Left lung (tissue), 10 donors: ENCODE data around the gene GPSM3. TPM values are rescaled to one million over a fixed set of nuclear protein-coding genes. Genes with fewer than 3 reads are reported as not detected.

ENCODE experiments used
- ATAC-seq: fragments of 200-7000 bp; cut with Tn5 transposase; one replicate; pipeline ENCODE4 v1.9.1; 2020; ENCODE audit warnings: moderate library complexity
- DNase-seq, 4 donors: peaks; one replicate each; pipeline ENCODE4 v3.0.0-alpha.2; 2013 to 2020
- H3K27ac ChIP-seq, 2 donors: fragments of 200-600 bp; sonication (generic) in 1 of 2; one replicate each; pipeline versions ENCODE4 v1.5.0 to v1.8.0; 2020 to 2021
- H3K27me3 ChIP-seq, 2 donors: fragments of 200-600 bp; sonication (generic) in 1 of 2; one replicate each; pipeline versions ENCODE4 v1.5.0 to v1.8.0; 2020 to 2021
- H3K36me3 ChIP-seq, 2 donors: fragments of 200-600 bp; sonication (generic) in 1 of 2; one replicate each; pipeline versions ENCODE4 v1.5.0 to v1.8.0; 2020 to 2021
- H3K4me1 ChIP-seq, 2 donors: fragments of 200-600 bp; one replicate each; pipeline ENCODE4 v1.8.0; 2021
- H3K4me3 ChIP-seq, 2 donors: fragments of 200-600 bp; sonication (generic) in 1 of 2; one replicate each; pipeline versions ENCODE4 v1.5.0 to v1.8.0; 2020 to 2021; ENCODE audit warnings: mild to moderate bottlenecking in 1 of 2
- H3K9me3 ChIP-seq, 2 donors: fragments of 200-600 bp; sonication (generic) in 1 of 2; one replicate each; pipeline versions ENCODE4 v1.5.0 to v1.8.0; 2020 to 2021
- CTCF ChIP-seq, 2 donors: fragments of 200-600 bp; sonication (generic) in 1 of 2; IDR thresholded peaks; one replicate each; pipeline versions ENCODE4 v1.5.0 to v1.8.0; 2021; ENCODE audit warnings: antibody characterized with exemption in 2 of 2
- intact Hi-C, 2 donors: fragments of 100-400 bp; cut with DNase I; formaldehyde crosslinking; loops; one replicate each; pipeline versions ENCODE4 v1.11.2 to v1.14.2; 2022
- polyA plus RNA-seq, 6 donors: library from polyadenylated mRNA; unstranded; fragments of 120-200 nt; gene quantifications; one replicate each; pipeline ENCODE4 v1.2.1, GENCODE V29; 2013; ENCODE audit not compliant: insufficient read length in 6 of 6
- total RNA-seq, 2 donors: library from RNA; stranded (reverse); fragmentation: NEBNext Ultra II Directional; extraction: Animal tissue kit (Norgen Biotek cat#: 25700); gene quantifications; one replicate each; pipeline ENCODE4 v1.2.1, GENCODE V29; 2021
- donor health status: DM: no; HTN: yes; CAD: no.
- donor health status: DM: no; HTN: no; CAD: no.

Gene GPSM3
- total and polyA plus RNA-seq, 8 donors = 15.9 to 81.7 (median 19.2) TPM

GRCh38 chr6:32204268-32204715, 11.8 kb upstream of the GPSM3 start:
- ATAC-seq = no peak
- Histone ChIP-seq H3K4me1 (no peaks in the 10 kb centered on the region), H3K9me3 (no peaks in the 10 kb centered on the region), H3K4me3 (no peak overlapping the region), H3K36me3 (peaks cover 0 to 20% of the 10 kb centered on the region in 2 donors), H3K27ac (no peak overlapping the region), H3K27me3 (peaks cover 0 to 25% of the 10 kb centered on the region in 2 donors)
- DNase-seq = no peak
- intact Hi-C loops = no loop called here
- no peak for TF ChIP-seq CTCF (IDR thresholded peaks at IDR 0.05)

- Histone ChIP-seq H3K36me3 (peaks cover 0 to 19% of the 10 kb centered on the region in 2 donors), H3K4me1 (no peaks in the 10 kb centered on the region), H3K9me3 (no peaks in the 10 kb centered on the region), H3K27ac (no peak overlapping the region), H3K4me3 (no peak overlapping the region), H3K27me3 (peaks cover 0 to 25% of the 10 kb centered on the region in 2 donors)
- TF ChIP-seq CTCF (IDR thresholded peaks at IDR 0.05) = no peak
- ATAC-seq (no peak), DNase-seq (peak in 1 of 4 donors; percentile 46)
- intact Hi-C loops = no loop called here
Measured at GRCh38 chr6:32203426-32204267, 11.2 kb upstream of the GPSM3 start.

GRCh38 chr6:32202186-32202585, 9.7 kb upstream of the GPSM3 start:
- intact Hi-C loops = no loop called here
- ATAC-seq = no peak
- TF ChIP-seq CTCF (IDR thresholded peaks at IDR 0.05) = no peak
- DNase-seq = no peak
- Histone ChIP-seq H3K36me3 (peaks cover 0 to 15% of the 10 kb centered on the region in 2 donors), H3K4me1 (peaks cover 2 to 9% of the 10 kb centered on the region in 2 donors), H3K27ac (no peak overlapping the region), H3K27me3 (peaks cover 0 to 25% of the 10 kb centered on the region in 2 donors), H3K9me3 (no peaks in the 10 kb centered on the region), H3K4me3 (no peak overlapping the region)

GRCh38 chr6:32200711-32201475, 8.4 kb upstream of the GPSM3 start:
- Histone ChIP-seq H3K27me3 (peaks cover 0 to 25% of the 10 kb centered on the region in 2 donors), H3K36me3 (peaks cover 0 to 15% of the 10 kb centered on the region in 2 donors), H3K27ac (no peak overlapping the region), H3K9me3 (no peaks in the 10 kb centered on the region), H3K4me3 (no peak overlapping the region), H3K4me1 (peaks cover 9 to 19% of the 10 kb centered on the region in 2 donors)
- no peak for TF ChIP-seq CTCF (IDR thresholded peaks at IDR 0.05)
- DNase-seq (no peak), ATAC-seq (no peak)
- intact Hi-C loops = no loop called here

- no peak overlapping the region for H3K27ac ChIP-seq
Measured at GRCh38 chr6:32198866-32199265, 6.4 kb upstream of the GPSM3 start.

More at GRCh38 chr6:32198866-32199265, 6.4 kb upstream of the GPSM3 start:
- DNase-seq (no peak), ATAC-seq (no peak)
- peaks cover 18 to 35% of the 10 kb centered on the region in 2 donors for H3K4me1 ChIP-seq
- H3K36me3 ChIP-seq = peaks cover 0 to 13% of the 10 kb centered on the region in 2 donors
- no peak overlapping the region for H3K4me3 ChIP-seq
- no peaks in the 10 kb centered on the region for H3K9me3 ChIP-seq
- peaks cover 0 to 19% of the 10 kb centered on the region in 2 donors for H3K27me3 ChIP-seq
- intact Hi-C loops = no loop called here
- no peak for TF ChIP-seq CTCF (IDR thresholded peaks at IDR 0.05)
